ENCODE data around the gene SLC6A7. TPM values are rescaled to one million over a fixed set of nuclear protein-coding genes. Genes with fewer than 3 reads are reported as not detected.

SLC6A7 gene
- total RNA-seq, 1 donor from 2014 or later = not detected

DNA sequence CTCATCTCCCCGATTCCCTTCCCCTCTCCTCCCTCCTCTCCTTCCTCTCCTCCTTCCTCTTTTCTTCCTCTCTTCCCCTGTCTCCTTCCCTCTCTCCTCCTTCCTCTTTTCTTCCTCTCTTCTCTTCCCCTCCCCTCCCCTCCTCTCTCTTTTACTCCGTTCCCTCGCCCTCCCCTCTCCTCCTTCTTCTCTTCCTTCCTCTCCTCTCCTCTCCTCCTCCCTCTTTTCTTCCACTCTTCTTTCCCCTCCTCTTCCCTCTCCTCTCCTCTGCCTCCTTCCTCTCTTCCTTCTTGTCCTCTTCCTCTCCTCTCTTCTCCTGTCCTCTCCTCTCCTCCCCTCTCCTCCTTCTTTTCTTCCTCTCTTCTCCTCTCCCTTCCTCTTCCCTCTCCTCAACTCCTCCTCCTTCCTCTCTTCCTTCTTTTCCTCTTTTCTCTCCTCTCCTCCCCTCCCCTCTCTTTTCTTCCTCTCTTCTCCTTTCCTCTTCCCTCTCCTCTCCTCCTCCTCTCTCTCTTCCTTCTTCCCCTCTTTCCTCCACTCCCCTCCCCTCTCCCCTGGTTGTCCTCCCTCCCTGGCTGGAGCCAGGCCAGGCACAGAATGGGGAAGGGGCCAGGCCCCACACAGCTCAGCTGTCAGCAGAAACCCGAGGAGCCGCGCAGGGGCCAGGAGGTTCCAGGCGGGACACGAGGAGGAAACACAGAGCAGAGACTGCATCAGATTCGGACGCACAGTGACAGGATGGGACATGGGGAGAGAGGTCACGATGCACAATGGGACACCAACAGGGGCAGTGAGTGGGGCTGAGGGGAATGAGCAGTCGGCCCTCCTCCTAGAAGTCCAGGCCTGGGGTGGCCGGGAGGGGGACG, 51.7 kb downstream of the SLC6A7 start:
- Mint-ChIP-seq H3K9me3 (ENCODE audit: unreplicated experiment) (no peaks in the 10 kb centered on the region), H3K4me1 (ENCODE audit: unreplicated experiment) (no peaks in the 10 kb centered on the region), H3K27ac (ENCODE audit: unreplicated experiment) (no peak overlapping the region), H3K36me3 (ENCODE audit: low read depth, unreplicated experiment) (no peaks in the 10 kb centered on the region), H3K27me3 (ENCODE audit: unreplicated experiment) (peaks cover 4% of the 10 kb centered on the region), H3K4me3 (ENCODE audit: unreplicated experiment) (no peak overlapping the region)
- TF ChIP-seq, protein P1, sequence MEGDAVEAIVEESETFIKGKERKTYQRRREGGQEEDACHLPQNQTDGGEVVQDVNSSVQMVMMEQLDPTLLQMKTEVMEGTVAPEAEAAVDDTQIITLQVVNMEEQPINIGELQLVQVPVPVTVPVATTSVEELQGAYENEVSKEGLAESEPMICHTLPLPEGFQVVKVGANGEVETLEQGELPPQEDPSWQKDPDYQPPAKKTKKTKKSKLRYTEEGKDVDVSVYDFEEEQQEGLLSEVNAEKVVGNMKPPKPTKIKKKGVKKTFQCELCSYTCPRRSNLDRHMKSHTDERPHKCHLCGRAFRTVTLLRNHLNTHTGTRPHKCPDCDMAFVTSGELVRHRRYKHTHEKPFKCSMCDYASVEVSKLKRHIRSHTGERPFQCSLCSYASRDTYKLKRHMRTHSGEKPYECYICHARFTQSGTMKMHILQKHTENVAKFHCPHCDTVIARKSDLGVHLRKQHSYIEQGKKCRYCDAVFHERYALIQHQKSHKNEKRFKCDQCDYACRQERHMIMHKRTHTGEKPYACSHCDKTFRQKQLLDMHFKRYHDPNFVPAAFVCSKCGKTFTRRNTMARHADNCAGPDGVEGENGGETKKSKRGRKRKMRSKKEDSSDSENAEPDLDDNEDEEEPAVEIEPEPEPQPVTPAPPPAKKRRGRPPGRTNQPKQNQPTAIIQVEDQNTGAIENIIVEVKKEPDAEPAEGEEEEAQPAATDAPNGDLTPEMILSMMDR (IDR thresholded peaks at IDR 0.05; ENCODE audit: unreplicated experiment) = no peak
- DNase-seq (ENCODE audit: low spot score) = no peak

DNA sequence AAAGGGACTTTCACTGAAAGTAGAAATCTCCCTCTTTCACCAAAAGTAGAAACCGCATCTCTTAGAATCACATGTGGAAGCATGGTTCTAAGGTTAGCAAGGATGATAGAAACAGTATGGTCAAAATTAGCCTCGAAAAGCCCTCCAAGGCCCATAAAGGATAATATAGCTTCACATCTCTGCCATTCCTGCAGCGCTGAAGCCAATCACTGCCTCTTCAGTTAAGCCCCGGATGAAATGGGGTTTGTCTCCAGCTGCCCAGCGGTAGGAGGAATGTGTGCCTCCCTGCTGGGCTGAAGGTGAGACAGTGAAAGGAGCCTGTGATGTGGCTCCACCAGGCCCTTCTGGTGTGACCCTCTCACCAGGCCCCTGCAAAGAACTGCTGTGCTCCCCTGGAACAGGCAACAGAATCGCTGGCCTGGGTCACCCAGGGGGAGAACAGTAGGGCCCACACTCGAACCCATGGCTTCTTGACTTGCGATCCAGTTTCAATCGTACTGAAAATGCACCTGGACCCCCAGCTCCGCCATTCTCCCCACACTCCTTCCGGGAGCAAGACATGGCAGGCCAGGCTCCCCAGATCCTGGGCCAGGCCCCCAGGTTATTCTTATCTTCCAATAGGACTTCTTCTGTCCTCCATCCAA, 52.5 kb downstream of the SLC6A7 start:
- no peak overlapping the region for H3K27ac Mint-ChIP-seq (ENCODE audit: unreplicated experiment)
- H3K4me1 Mint-ChIP-seq (ENCODE audit: unreplicated experiment) = no peaks in the 10 kb centered on the region
- no peaks in the 10 kb centered on the region for H3K9me3 Mint-ChIP-seq (ENCODE audit: unreplicated experiment)
- TF ChIP-seq, protein P1 (IDR thresholded peaks at IDR 0.05; ENCODE audit: unreplicated experiment) = no peak
- peaks cover 4% of the 10 kb centered on the region for H3K27me3 Mint-ChIP-seq (ENCODE audit: unreplicated experiment)
- H3K4me3 Mint-ChIP-seq (ENCODE audit: unreplicated experiment) = no peak overlapping the region
- no peak for DNase-seq (ENCODE audit: low spot score)
- H3K36me3 Mint-ChIP-seq (ENCODE audit: low read depth, unreplicated experiment) = no peaks in the 10 kb centered on the region

DNA sequence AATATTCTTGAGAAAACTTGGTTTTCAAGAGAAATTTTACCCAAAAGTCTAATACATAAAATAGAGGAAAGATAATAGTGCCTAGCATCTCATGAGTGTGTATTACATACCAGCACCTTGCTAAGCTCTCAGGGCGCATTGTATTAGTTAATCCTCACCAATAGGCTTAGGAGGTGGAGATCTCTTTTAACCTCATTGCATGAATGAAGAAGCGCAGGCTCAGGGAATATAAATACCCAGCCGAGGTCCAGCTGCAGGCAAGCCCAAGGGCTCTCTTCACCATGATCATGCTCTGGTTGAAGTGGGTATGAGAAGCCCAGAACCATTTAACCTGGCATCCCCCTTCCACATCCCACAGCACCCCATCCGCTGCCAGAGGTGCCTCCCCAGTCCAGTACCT, 53.7 kb downstream of the SLC6A7 start:
- DNase-seq (ENCODE audit: low spot score) = no peak
- peaks cover 4% of the 10 kb centered on the region for H3K27me3 Mint-ChIP-seq (ENCODE audit: unreplicated experiment)
- no peaks in the 10 kb centered on the region for H3K9me3 Mint-ChIP-seq (ENCODE audit: unreplicated experiment)
- no peaks in the 10 kb centered on the region for H3K4me1 Mint-ChIP-seq (ENCODE audit: unreplicated experiment)
- H3K36me3 Mint-ChIP-seq (ENCODE audit: low read depth, unreplicated experiment) = no peaks in the 10 kb centered on the region
- no peak overlapping the region for H3K4me3 Mint-ChIP-seq (ENCODE audit: unreplicated experiment)
- no peak overlapping the region for H3K27ac Mint-ChIP-seq (ENCODE audit: unreplicated experiment)
- TF ChIP-seq, protein P1 (IDR thresholded peaks at IDR 0.05; ENCODE audit: unreplicated experiment) = no peak

DNA sequence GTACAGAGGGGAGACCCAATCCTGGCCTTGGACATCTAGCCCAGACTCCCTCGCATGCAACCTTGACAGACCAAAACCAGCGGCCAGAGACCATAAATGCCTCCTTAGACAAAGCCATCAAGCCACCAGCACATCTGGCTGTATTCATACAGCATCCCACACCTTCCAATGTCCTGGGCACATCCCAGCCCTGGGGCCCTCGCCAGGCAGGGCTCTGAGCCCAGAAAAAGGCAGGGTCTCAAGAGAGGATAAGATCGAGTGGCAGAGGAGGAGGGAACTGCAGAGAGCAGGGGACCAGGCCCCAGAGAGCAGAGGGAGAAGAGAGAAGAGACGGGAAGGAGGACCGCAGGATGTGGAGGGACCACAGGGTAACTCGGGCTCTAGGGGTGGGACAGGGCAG, 54.3 kb downstream of the SLC6A7 start:
- Mint-ChIP-seq H3K4me1 (ENCODE audit: unreplicated experiment) (no peaks in the 10 kb centered on the region), H3K27me3 (ENCODE audit: unreplicated experiment) (peaks cover 4% of the 10 kb centered on the region), H3K27ac (ENCODE audit: unreplicated experiment) (no peak overlapping the region), H3K4me3 (ENCODE audit: unreplicated experiment) (no peak overlapping the region), H3K9me3 (ENCODE audit: unreplicated experiment) (no peaks in the 10 kb centered on the region), H3K36me3 (ENCODE audit: low read depth, unreplicated experiment) (no peaks in the 10 kb centered on the region)
- no peak for DNase-seq (ENCODE audit: low spot score)
- TF ChIP-seq, protein P1 (IDR thresholded peaks at IDR 0.05; ENCODE audit: unreplicated experiment) = no peak

All from endothelial cell (in vitro differentiated cells).